ENCODE measurements around the gene FANCD2. TPM values are rescaled to one million over a fixed set of nuclear protein-coding genes. Genes with fewer than 3 reads are reported as not detected.
"Not testable (repeated sequence)": the region's sequence is repeated elsewhere in the genome, so short reads cannot be mapped to it uniquely, and the experiment has no call there.

Gene FANCD2
- total and polyA plus RNA-seq, 2 experiments from 2014 or later = 61.5 to 71.6 TPM

DNA sequence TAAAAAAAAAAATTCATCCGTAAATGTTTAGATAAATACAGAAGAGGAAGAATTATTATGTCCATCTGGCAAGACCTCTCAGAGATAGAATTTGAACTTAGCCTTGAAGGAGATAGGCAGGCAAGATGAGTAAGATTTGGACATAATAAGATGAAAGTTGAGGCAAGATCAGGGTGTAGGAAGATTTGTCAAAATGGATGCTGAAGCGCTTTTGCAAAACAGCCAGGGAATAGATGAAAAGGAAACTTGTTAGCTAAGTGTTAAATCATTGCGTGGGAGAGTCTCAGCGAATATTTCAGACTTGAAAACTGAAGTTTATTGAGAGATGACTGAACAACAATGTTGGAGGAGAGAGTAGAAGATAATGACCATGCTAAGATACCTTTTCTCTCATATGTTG lies 96.5 kb downstream of the FANCD2 start:
- no peaks in the 10 kb centered on the region for H3K4me1 Mint-ChIP-seq
- H3K4me3 Mint-ChIP-seq = no peak overlapping the region
- ATAC-seq (no peak), DNase-seq (ENCODE audit: low spot score) (no peak)
- Histone ChIP-seq H3K79me2 (replicated peaks; ENCODE audit: insufficient read depth) (peaks cover 64% of the 10 kb centered on the region), H3K36me3 (ENCODE audit: insufficient read depth) (peaks cover 15% of the 10 kb centered on the region; the same call in 1 of the 2 replicates), H3K4me2 (no peak overlapping the region), H2AFZ (no peak overlapping the region), H3K4me3 (no peak overlapping the region), H3F3A (replicated peaks; ENCODE audit: low read depth) (no peaks in the 10 kb centered on the region), H4K20me1 (replicated peaks; ENCODE audit: insufficient read depth) (peaks cover 20% of the 10 kb centered on the region; the same call in 1 of the 2 replicates), H3K27me3 (ENCODE audit: insufficient read depth) (no peaks in the 10 kb centered on the region), H3K4me1 (ENCODE audit: insufficient read depth) (no peaks in the 10 kb centered on the region), H3K9me2 (ENCODE audit: insufficient read depth) (no peaks in the 10 kb centered on the region), H3K27ac (ENCODE audit: low read depth) (no peak overlapping the region)
- H3K36me3 Mint-ChIP-seq (ENCODE audit: low read depth) = peaks cover 49% of the 10 kb centered on the region
- H3K9me3 Mint-ChIP-seq = no peaks in the 10 kb centered on the region
- no peak overlapping the region for H3K27ac Mint-ChIP-seq
- TF ChIP-seq, protein P1, sequence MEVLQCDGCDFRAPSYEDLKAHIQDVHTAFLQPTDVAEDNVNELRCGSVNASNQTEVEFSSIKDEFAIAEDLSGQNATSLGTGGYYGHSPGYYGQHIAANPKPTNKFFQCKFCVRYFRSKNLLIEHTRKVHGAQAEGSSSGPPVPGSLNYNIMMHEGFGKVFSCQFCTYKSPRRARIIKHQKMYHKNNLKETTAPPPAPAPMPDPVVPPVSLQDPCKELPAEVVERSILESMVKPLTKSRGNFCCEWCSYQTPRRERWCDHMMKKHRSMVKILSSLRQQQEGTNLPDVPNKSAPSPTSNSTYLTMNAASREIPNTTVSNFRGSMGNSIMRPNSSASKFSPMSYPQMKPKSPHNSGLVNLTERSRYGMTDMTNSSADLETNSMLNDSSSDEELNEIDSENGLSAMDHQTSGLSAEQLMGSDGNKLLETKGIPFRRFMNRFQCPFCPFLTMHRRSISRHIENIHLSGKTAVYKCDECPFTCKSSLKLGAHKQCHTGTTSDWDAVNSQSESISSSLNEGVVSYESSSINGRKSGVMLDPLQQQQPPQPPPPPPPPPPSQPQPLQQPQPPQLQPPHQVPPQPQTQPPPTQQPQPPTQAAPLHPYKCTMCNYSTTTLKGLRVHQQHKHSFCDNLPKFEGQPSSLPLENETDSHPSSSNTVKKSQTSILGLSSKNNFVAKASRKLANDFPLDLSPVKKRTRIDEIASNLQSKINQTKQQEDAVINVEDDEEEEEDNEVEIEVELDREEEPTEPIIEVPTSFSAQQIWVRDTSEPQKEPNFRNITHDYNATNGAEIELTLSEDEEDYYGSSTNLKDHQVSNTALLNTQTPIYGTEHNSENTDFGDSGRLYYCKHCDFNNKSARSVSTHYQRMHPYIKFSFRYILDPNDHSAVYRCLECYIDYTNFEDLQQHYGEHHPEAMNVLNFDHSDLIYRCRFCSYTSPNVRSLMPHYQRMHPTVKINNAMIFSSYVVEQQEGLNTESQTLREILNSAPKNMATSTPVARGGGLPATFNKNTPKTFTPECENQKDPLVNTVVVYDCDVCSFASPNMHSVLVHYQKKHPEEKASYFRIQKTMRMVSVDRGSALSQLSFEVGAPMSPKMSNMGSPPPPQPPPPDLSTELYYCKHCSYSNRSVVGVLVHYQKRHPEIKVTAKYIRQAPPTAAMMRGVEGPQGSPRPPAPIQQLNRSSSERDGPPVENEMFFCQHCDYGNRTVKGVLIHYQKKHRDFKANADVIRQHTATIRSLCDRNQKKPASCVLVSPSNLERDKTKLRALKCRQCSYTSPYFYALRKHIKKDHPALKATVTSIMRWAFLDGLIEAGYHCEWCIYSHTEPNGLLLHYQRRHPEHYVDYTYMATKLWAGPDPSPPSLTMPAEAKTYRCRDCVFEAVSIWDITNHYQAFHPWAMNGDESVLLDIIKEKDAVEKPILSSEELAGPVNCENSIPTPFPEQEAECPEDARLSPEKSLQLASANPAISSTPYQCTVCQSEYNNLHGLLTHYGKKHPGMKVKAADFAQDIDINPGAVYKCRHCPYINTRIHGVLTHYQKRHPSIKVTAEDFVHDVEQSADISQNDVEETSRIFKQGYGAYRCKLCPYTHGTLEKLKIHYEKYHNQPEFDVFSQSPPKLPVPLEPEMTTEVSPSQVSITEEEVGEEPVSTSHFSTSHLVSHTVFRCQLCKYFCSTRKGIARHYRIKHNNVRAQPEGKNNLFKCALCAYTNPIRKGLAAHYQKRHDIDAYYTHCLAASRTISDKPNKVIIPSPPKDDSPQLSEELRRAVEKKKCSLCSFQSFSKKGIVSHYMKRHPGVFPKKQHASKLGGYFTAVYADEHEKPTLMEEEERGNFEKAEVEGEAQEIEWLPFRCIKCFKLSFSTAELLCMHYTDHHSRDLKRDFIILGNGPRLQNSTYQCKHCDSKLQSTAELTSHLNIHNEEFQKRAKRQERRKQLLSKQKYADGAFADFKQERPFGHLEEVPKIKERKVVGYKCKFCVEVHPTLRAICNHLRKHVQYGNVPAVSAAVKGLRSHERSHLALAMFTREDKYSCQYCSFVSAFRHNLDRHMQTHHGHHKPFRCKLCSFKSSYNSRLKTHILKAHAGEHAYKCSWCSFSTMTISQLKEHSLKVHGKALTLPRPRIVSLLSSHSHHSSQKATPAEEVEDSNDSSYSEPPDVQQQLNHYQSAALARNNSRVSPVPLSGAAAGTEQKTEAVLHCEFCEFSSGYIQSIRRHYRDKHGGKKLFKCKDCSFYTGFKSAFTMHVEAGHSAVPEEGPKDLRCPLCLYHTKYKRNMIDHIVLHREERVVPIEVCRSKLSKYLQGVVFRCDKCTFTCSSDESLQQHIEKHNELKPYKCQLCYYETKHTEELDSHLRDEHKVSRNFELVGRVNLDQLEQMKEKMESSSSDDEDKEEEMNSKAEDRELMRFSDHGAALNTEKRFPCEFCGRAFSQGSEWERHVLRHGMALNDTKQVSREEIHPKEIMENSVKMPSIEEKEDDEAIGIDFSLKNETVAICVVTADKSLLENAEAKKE (CRISPR knock-in tag; IDR thresholded peaks at IDR 0.05) = no peak
- no peak for TF ChIP-seq NANOG (IDR thresholded peaks at IDR 0.05; ENCODE audit: borderline replicate concordance)
- TF ChIP-seq CREB1 (CRISPR knock-in tag; IDR thresholded peaks at IDR 0.05; ENCODE audit: low read depth) = no peak
- TF ChIP-seq ZNF114 (CRISPR knock-in tag; IDR thresholded peaks at IDR 0.05) = no peak
- TF ChIP-seq, protein P2, sequence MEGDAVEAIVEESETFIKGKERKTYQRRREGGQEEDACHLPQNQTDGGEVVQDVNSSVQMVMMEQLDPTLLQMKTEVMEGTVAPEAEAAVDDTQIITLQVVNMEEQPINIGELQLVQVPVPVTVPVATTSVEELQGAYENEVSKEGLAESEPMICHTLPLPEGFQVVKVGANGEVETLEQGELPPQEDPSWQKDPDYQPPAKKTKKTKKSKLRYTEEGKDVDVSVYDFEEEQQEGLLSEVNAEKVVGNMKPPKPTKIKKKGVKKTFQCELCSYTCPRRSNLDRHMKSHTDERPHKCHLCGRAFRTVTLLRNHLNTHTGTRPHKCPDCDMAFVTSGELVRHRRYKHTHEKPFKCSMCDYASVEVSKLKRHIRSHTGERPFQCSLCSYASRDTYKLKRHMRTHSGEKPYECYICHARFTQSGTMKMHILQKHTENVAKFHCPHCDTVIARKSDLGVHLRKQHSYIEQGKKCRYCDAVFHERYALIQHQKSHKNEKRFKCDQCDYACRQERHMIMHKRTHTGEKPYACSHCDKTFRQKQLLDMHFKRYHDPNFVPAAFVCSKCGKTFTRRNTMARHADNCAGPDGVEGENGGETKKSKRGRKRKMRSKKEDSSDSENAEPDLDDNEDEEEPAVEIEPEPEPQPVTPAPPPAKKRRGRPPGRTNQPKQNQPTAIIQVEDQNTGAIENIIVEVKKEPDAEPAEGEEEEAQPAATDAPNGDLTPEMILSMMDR (conservative IDR thresholded peaks at IDR 0.05; ENCODE audit: low read depth in 2 of 2) = no peak
- H3K27me3 Mint-ChIP-seq (ENCODE audit: insufficient read depth, low read depth, poor library complexity) = no peaks in the 10 kb centered on the region

DNA sequence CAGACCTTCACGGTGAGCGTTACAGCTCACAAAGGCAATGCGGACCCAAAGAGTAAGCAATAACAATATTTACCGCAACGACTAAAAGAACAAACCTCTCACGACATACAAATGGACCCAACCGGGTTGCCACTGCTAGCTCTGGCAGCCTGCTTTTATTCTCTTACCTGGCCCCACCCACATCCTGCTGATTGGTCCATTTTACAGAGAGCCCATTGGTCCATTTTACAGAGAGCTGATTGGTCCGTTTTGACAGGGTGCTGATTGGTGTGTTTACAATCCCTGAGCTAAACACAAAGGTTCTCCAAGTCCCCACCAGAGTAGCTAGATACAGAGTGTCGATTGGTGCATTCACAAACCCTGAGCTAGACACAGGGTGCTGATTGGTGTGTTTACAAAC lies 109.6 kb downstream of the FANCD2 start:
- H3K36me3 ChIP-seq (ENCODE audit: insufficient read depth); H2AFZ ChIP-seq; H3K27me3 ChIP-seq (ENCODE audit: insufficient read depth); H3F3A ChIP-seq (replicated peaks; ENCODE audit: low read depth); H3K9me3 Mint-ChIP-seq; H3K4me3 ChIP-seq; ATAC-seq; H3K4me3 Mint-ChIP-seq; H3K4me1 Mint-ChIP-seq; DNase-seq (ENCODE audit: low spot score); H4K20me1 ChIP-seq (replicated peaks; ENCODE audit: insufficient read depth); H3K36me3 Mint-ChIP-seq (ENCODE audit: low read depth); H3K4me1 ChIP-seq (ENCODE audit: insufficient read depth); H3K27me3 Mint-ChIP-seq (ENCODE audit: insufficient read depth, low read depth, poor library complexity); H3K27ac Mint-ChIP-seq; H3K27ac ChIP-seq (ENCODE audit: low read depth); H3K79me2 ChIP-seq (replicated peaks; ENCODE audit: insufficient read depth); H3K9me2 ChIP-seq (ENCODE audit: insufficient read depth); H3K4me2 ChIP-seq: not testable (repeated sequence)
